GM19023 (cell line): ENCODE measurements around the gene ATXN2.
"Not testable (repeated sequence)": the region's sequence is repeated elsewhere in the genome, so short reads cannot be mapped to it uniquely, and the experiment has no call there.

ENCODE experiments used
- ATAC-seq: cut with Tn5 transposase; IDR thresholded peaks from one replicate; pipeline ENCODE4 v1.9.1; 2021; ENCODE audit warnings: mild to moderate bottlenecking, moderate library complexity; ENCODE audit not compliant: unreplicated experiment

Gene ATXN2

DNA sequence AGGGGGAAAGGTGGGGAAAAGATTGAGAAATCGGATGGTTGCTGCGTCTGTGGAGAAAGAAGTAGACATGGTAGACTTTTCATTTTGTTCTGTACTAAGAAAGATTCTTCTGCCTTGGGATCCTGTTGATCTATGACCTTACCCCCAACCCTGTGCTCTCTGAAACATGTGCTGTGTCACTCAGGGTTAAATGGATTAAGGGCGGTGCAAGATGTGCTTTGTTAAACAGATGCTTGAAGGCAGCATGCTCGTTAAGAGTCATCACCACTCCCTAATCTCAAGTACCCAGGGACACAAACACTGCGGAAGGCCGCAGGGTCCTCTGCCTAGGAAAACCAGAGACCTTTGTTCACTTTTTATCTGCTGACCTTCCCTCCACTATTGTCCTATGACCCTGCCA, 91.4 kb downstream of the ATXN2 start:
- ATAC-seq = not testable (repeated sequence)

DNA sequence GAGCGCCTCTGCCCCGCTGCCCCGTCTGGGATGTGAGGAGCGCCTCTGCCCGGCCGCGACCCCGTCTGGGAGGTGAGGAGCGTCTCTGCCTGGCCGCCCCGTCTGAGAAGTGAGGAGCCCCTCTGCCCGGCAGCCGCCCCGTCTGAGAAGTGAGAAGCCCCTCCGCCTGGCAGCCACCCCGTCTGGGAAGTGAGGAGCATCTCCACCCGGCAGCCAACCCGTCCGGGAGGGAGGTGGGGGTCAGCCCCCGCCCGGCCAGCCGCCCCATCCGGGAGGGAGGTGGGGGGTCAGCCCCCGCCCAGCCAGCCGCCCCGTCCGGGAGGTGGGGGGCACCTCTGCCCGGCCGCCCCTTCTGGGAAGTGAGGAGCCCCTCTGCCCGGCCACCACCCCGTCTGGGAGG, 91.9 kb downstream of the ATXN2 start:
- not testable (repeated sequence) for ATAC-seq

DNA sequence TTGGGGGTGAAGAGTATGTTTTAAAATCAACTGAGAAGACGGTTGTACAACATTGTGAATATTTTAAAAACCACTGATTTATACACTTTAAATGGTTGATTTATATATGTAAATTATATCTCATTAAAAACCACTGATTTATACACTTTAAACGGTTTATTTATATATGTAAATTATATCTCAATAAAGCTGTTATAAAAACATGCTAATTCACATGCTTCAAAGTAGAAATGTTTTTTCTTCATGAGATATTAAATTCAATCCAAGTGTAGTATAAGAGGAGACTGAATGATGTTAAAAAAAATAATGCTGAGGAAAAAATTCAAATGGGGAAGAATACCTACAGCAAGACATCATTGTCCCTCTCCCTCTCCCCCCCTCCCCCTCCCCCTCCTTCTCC, 92.9 kb downstream of the ATXN2 start:
- no peak for ATAC-seq

DNA sequence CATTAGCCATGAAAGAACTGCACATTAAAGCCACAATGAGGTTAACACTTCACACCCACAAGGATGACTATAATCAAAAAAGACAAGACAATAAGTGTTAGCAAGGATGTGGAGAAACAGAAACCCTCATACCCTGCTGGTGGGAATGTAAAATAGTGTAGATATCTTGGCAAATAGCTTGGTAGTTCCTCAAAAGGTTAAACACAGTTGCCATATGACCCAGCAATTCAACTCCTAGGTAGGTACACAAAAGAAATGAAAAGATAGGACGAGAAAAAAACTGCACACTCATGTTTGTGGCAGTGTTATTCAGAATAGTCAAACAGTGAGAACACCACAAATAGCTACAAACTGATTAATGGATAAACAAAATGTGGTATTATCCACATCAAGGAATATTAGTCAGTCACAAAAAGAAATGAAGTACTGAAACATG, 93.5 kb downstream of the ATXN2 start:
- no peak for ATAC-seq

DNA sequence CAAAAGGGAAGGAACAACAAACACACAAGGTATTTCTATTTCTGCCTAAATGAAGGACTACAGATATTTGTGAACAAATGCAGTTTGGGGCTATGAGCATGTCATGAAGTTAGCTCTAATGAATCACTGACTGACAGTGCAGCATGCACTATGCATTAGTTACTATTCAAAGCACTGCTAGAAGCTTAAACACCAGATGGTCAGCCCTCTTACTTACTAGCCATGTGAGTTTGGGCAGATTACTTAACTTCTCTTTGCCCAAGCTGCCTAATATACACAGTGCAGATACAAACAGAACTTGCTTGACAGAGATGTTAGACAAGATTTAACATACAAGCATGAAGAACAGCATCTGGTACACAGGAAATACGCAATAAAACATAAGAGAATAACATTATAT, 96.0 kb downstream of the ATXN2 start:
- no peak for ATAC-seq

DNA sequence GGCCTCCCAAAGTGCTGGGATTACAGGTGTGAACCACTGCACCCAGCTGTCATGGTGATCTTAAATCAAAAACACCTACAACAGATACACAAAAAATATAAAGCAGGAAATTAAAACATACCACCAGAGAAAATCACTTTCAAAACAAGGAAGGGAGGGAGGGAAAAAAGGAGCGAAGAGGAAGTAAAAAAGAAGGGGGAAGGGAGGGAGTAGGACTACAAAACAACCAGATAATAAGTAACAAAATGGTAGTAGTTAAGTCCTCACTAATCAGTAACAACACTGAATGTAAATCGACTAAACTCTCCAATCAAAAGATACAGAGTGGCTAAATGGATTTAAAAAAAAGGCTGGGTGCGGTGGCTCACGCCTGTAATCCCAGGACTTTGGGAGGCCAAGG, 104.4 kb downstream of the ATXN2 start:
- no peak for ATAC-seq

DNA sequence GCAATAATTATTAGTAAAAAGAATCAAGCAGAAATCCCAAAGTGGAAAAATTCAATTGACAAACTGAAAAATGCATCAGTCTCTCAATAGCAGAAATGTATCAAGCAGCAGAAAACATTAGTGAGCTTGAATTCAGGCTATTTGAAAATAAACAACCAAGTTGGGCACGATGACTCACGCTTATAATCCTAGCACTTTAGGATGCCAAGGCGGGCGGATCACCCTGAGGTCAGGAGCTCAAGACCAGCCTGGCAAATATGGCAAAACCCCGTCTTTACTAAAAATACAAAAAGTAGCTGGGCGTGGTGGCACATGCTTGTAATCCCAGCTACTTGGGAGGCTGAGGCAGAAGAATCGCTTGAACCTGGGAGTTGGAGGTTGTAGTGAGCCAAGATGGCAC, 106.1 kb downstream of the ATXN2 start:
- not testable (repeated sequence) for ATAC-seq

DNA sequence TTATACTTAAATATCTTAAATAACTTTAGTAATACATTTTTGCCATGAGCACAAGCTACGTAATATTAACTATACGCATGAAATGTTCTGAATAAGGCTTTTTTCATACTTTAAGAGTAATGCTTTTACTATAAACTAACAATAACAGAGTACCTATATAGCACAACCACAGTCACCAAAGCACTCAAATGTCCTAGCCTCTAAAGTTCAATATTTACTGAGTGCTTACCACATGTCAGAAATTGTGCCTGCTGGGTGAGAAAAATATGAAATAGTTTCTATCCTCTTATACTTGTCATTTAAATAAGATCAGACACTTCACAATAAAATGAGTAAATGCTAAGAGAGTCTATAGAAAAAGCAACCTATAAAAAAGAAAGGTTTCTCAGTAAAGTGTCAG, 110.3 kb downstream of the ATXN2 start:
- ATAC-seq = no peak

DNA sequence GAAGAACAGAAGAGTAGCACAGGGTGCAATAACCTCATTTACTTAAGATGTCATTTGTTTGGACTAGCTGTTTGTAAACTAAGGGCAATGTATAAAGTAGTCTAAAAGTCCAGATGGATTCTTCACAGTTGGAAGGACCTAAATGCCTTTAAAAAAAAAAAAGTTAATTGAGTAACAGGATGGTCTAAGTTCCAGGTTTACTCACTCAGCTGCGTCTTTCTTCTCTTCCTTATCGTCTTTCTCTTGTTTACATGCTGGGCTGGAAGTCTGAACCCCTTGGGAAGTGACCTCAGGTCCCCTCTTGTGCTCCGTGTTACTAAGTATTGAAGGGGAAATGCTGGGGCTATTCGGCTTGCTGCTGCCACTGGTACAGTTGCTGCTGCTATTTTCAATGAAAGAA, 110.8 kb downstream of the ATXN2 start:
- no peak for ATAC-seq

DNA sequence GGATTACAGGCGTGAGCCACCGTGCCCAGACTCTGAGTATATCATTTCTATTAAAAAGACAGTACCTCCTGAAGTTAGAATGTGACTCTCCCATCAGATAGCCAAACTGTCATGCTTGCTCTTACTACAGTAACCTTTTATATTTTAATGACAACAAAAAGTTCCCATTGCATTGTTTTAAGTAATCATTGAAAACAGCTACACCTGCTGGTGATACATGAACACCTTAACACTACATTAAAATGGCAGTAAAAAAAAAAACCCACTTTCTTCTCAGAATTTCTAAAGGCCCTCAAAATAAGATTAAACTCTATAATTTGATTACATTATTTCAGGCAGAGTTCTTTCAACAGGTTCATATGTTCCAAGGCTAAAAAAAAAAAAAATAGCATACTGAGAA, 116.7 kb downstream of the ATXN2 start:
- no peak for ATAC-seq

DNA sequence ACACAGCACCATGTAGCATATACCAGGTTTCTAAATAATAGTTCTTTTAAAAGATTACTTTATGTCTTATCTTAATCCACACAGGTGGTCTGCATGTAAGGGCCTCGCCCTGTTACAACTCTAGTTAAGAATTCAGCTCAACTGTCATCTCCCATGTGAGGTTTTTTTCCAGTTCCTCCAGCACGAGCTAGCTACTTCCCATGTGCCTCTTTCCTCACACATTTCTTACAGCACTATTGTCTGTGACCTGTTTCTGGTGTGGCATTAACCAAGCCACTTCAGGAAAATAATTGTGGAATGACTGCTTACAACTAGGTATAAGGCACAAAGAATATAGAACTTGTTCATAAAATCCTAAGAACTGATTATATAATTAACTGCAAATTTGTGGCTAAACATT, 127.9 kb downstream of the ATXN2 start:
- no peak for ATAC-seq

DNA sequence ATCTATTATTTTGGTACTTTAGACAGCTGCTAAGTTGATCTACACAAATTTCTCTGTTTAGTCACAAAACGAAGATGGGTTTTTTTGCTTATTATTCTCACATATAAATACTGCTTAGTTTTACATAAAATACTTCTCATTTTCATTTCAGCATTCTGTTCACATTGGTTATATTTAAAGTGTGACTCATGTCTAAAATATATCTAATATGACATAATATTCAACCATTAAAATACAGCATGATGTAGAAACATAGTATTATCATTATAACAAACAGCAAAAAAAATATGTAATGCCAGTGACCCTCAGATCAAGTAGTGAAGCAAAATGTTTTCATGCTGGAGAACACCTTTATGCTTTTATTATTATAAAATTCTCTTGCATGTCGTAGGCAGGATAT, 129.7 kb downstream of the ATXN2 start:
- ATAC-seq = no peak

DNA sequence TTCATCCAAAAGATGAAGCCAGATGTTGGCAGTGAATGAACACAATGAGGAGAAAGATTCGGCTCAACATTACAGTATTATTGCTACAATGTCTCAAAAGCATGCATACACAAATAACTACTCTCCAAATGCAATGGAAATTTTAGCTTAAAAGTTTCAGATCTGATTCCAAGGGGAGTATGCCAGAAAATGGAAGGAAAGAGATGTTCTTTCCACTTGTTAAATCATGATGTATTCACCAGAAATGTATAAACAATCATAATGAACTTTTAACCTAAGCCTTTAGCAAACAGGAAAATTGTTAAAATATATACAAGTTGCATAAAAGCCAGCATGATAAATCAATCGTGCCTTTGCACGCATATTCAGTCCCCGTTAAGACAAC, 131.3 kb downstream of the ATXN2 start:
- no peak for ATAC-seq

DNA sequence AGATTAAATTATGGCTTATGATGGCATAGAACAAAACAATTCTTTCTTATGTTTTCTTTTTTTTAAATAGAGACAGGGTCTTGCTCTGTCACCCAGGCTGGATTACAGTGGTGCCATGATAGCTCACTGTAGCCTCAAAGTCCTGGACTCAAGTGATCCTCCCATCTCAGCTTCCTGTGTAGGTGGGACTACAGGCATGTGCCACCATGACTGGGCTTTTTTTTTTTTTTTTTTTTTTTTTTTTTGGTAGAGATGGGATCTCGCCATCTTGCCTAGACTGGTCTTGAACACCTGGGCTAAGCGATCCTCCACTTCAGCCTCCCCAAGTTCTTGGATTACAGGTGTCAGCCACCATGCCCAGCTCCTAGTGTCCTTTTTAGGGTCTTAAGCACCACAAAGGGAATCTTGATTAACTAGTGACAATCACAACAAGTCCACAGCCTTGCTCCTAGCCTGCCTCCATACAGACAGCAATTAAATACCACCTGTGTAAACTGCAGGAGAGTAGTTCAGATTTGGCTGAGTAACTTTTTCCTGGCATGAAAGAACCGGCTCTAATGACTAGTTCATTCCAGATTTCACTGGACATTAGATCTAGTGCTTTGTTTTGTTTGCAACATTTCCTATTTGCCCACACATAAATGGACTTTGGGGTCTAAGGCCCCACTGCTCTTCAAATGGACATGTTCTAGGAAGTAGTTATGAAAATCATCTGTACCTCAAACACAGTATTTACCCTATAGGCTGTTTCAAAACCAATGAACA, 131.8 kb downstream of the ATXN2 start:
- ATAC-seq = no peak

DNA sequence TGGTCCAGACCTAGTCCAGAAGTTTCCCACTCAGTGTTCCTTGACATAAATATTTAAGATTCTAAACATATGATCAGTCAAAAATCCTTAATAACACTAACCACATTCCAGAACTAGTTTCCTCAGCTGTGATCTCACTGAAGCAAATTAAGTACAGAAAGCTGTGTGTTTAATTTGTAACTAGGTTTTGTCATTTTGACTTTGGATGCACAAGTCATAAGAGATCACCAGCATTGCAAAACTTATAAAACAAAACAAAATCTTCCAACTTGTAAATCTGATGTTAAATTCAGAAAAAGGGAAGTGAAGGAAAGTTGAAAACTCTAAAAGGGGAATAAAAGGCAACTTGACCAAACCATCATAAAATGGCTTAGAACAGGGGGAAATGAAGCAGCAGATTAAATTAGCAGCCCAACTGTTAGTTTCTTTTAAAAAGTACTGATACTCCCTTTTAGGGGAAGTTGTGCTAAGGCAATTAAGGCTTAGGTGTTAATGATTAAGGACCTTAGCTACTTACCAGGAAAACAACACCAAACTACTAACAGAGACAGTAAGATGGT, 136.8 kb downstream of the ATXN2 start:
- no peak for ATAC-seq

DNA sequence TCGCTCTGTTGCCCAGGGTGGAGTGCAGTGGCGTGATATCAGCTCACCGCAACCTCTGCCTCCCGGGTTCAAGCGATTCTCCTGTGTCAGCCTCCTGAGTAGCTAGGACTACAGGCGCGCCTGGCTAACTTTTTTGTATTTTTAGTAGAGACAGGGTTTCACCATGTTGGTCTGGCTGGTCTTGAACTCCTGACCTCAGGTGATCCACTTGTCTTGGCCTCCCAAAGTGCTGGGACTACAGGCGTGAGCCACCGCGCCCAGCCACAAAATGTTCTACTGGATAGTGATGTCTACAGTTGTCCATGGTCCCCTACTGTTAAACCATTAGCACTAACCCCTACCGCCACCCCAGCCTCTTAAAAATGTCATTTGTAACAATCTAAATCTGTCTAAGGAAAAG, 139.0 kb downstream of the ATXN2 start:
- ATAC-seq = not testable (repeated sequence)

DNA sequence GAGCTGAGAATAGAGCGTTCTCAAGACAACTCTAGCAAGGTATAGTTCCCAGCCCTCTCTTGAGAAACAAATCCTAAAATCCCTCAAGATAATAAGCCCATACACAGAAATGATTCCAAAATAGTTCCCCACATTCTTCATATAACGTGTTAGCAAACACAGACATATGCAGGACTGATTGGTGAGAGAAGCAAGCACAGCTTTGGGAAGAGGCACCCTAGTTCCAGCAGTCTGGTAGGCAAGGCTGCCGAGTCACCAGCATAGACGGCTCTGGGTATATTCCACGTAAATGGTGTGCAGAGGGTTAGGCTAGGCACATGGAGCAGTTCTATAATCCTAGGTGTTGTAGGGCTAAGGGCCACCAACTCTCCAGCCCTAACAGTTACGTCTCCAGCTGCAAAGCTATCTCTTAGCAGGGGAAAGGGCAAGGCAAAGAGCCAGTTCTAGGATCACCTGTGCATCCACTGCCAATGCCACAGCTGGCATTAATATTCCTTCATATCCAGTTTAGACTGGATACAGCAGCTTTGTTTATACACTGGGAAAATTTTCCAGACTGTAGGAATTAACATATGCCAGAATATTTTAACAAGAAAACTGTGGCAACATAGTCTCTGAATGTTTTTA, 140.5 kb downstream of the ATXN2 start:
- ATAC-seq = no peak

DNA sequence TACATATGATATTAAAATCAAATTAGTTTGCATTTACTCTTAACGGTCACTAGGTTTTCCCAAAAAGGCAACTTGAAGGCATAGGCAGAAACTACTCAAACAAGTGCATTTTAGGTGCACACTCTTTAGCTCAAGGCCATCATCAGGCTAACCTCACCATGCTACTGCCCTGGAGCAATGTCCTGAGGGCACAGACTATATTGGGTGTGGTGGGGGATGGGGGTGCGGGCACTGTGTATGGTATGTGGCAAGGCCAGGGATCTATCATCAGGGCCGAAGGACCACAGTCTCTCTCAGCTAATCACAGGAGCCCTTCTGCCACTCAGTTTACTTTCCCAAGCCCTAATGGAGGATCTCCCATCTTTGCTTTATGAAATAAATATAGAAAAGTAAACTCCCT, 141.5 kb downstream of the ATXN2 start:
- ATAC-seq = no peak

DNA sequence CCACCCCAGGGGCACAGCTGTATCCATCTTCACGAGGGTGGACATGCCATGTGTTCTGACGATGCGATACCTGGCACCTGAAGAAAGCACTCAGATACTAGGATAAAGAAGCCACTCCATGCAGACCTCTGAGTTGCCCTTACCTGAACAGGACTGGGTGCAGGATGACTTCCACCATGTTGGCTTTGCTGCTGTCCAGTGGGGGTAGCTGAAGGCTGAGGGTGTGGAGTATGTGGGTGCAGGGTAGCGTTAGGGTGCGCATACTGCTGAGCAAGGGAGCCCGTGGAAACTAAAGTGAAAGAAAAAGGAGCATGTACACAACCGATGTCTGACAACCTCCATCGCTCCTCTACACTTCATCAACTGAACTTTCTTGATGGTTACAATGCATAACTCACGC, 142.0 kb downstream of the ATXN2 start:
- no peak for ATAC-seq

DNA sequence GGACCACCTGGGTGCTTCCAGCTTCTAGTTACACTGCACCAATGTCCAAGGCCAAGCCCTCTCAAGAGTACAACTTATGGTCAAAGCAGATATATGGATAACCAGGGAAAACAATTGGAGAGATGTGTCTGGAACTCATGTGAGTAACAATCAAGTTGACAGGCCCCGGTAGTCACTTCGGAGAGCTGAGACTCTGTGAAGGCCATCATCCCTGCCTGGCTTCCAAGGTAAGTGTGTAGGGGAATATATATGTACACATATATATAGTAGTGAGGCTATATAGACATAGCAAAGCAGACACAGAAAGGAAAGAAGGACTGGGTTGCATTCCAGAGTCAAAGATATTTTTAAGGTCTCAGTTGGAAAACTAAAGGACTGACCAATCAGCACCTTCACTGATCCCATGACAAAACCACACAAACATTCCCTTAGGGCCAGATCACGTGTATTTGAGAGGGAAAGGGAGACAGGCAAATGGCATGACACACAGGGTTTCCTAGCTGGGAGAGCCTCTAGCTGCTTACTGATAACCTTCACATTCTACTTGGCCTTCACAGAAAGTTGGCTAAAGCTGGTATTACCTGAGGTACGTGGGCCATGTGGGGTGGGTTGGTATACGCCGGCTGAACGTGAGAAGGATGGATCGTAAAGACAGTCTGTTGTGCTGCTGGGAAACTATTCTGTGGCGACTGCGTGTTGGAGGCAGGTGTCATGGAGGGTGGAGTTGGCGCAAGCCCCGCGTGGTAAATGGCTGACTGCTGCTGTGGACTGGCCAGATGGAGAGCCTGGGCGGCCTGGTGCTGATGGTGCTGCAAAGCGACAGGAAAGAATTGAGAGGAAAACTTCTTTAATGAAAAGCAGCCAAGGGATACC, 143.4 kb downstream of the ATXN2 start:
- ATAC-seq = no peak

DNA sequence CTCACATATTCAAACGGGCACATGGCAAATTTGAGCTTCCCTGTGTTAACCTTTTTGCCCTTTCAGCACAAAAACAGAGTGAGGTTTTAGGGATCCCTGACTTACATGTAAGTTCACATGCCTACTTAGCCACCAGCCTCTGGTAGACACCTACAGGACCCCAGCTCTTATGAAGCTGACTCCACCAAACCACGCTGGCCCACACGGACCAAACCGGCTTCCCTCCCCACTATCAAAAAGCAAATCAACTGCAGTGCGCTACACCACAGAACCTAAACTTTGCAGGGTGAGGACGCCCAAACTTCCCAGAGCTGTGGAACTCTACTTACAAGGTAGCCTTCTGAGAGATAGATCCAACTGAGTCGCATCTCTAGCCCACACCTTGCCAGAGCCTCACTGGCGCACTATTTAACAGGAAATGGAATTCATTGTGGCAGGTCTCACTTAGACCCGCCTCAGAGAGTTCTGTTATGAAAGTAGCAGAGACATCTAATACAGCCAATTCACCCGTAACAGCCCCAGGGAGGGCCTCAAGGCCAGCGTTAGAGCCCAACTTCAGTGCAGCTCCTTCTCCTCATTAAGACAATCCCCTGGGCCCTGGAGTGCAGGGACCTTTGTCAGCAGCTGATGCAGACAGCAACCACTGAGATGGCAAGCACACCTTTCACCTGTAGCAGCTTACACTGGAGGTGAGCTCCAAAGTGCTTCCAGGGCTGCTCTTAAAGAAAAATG, 144.2 kb downstream of the ATXN2 start:
- ATAC-seq = no peak
